Measurements from ENCODE around the gene GAGE10. TPM values are rescaled to one million over a fixed set of nuclear protein-coding genes. Genes with fewer than 3 reads are reported as not detected.

The GAGE10 gene
- not detected in 2 replicates for total RNA-seq

DNA sequence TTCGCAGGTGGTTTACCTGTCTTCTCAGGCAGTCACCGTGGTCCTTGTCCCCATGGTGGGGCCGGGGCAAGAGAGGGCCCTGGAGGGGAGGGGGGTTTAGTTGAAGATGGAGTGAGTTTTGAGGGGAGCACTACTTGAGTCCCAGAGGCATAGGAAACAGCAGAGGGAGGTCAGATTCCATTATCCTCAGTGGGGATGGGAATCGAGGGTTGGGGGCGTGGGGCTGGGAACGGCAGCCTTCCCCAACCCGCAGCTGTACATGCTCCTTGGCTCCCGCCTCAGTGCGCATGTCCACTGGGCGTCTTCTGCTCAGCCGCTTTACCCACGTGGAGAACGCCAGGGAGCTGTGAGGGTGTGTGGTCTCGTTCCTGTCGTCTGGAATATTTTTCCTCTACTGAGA is at the start of gene GAGE10:
Gene GAGE10, plus strand, starts transcription at position 301 of the 400 bp plus-strand sequence. CDS start 1,214 bp downstream, outside the sequence.
- FAIRE-seq: no peak
- Histone ChIP-seq H3K4me3 (ENCODE audit: low read depth, low read length) (no peak within 1 kb of the TSS), H3K36me3 (ENCODE audit: control insufficient read depth, insufficient read depth, low read length) (no peaks in the 10 kb centered on the region), H3K27me3 (ENCODE audit: control insufficient read depth, insufficient read depth, low read length) (no peaks in the 10 kb centered on the region)
- no peak for DNase-seq (ENCODE audit: low read depth)
- no peak for TF ChIP-seq CTCF (IDR thresholded peaks at IDR 0.05; ENCODE audit: insufficient read depth, low read length, severe bottlenecking)

DNA sequence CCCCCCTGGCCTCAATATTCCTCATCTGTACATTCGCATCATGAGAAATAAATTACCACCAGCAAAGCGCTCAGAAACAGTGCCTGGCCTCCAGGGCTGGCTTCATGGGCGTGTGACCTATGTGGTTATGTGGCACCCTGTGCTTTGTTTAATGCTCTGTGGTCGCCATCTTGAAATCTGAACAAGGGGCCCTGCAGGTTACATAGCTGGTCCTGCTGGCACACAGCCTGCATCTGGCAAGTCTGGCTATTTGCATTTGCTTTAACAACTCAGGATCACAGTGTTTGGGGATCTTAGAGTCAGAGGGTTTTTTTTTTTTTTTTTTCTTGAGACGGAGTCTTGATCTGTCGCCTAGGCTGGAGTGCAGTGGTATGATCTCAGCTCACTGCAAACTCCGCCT is 48.8 kb upstream of the GAGE10 start:
- FAIRE-seq (no peak), DNase-seq (ENCODE audit: low read depth) (no peak)
- Histone ChIP-seq H3K36me3 (ENCODE audit: control insufficient read depth, insufficient read depth, low read length) (no peaks in the 10 kb centered on the region), H3K4me3 (ENCODE audit: low read depth, low read length) (no peak overlapping the region), H3K27me3 (ENCODE audit: control insufficient read depth, insufficient read depth, low read length) (no peaks in the 10 kb centered on the region)
- no peak for TF ChIP-seq CTCF (IDR thresholded peaks at IDR 0.05; ENCODE audit: insufficient read depth, low read length, severe bottlenecking)

DNA sequence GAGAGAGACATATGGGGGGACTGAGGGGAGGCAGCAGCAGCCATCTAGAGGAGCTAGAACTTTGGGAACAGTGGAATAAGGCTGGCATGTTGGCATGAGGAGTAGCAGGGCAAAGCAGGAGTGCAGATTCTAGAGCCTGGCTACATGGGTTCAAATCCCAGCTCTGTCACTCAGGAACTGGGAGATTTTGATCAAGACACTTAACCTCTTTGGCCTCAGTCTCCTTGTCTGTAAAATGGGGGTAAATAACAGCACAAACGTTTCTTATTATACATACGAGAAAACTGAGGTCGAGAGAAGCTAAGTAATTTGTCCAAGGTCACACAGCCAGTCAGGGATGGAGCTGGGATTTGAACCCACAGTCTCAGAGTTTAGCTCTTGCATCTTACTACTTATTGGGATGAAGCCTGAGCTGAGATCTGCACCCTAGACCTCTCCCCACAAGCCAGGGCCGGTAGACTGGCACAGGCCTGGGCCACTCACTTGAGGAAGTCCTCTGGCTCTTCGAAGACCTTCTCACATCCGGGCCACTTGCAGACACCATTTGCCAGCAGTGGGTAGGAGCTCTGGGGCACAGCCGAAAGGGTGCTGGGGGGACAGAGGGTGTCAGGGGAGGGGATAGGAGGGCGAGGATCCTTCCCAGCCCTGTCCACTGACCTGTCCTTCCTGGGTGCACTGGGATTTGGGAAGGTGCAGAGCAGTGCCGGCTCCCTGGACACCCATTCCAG is 47.0 kb upstream of the GAGE10 start:
- H3K27me3 ChIP-seq (ENCODE audit: control insufficient read depth, insufficient read depth, low read length): no peaks in the 10 kb centered on the region
- FAIRE-seq (no peak), DNase-seq (ENCODE audit: low read depth) (no peak)
- no peak overlapping the region for H3K4me3 ChIP-seq (ENCODE audit: low read depth, low read length)
- H3K36me3 ChIP-seq (ENCODE audit: control insufficient read depth, insufficient read depth, low read length): no peaks in the 10 kb centered on the region
- TF ChIP-seq CTCF (IDR thresholded peaks at IDR 0.05; ENCODE audit: insufficient read depth, low read length, severe bottlenecking): no peak

- Histone ChIP-seq H3K36me3 (ENCODE audit: control insufficient read depth, insufficient read depth, low read length) (no peaks in the 10 kb centered on the region), H3K4me3 (ENCODE audit: low read depth, low read length) (no peak overlapping the region), H3K27me3 (ENCODE audit: control insufficient read depth, insufficient read depth, low read length) (no peaks in the 10 kb centered on the region)
- no peak for TF ChIP-seq CTCF (IDR thresholded peaks at IDR 0.05; ENCODE audit: insufficient read depth, low read length, severe bottlenecking)
- no peak for DNase-seq (ENCODE audit: low read depth)
- FAIRE-seq: no peak
Measured at GRCh38 chrX:49257074-49257790, 46.2 kb upstream of the GAGE10 start.

- TF ChIP-seq CTCF (IDR thresholded peaks at IDR 0.05; ENCODE audit: insufficient read depth, low read length, severe bottlenecking): no peak
- H3K27me3 ChIP-seq (ENCODE audit: control insufficient read depth, insufficient read depth, low read length): no peaks in the 10 kb centered on the region
- FAIRE-seq: no peak
- DNase-seq (ENCODE audit: low read depth): no peak
- H3K4me3 ChIP-seq (ENCODE audit: low read depth, low read length): no peak overlapping the region
- no peaks in the 10 kb centered on the region for H3K36me3 ChIP-seq (ENCODE audit: control insufficient read depth, insufficient read depth, low read length)
Measured at GRCh38 chrX:49257846-49258748, 45.3 kb upstream of the GAGE10 start.

All from bronchial epithelial cell (primary cell).